Left ventricle myocardium inferior (tissue), 1 donor: ENCODE data around the gene AKAP8. TPM values are rescaled to one million over a fixed set of nuclear protein-coding genes. Genes with fewer than 3 reads are reported as not detected.
A peak's percentile ranks its signal among the peaks of the same experiment; 100 is the strongest.

Experiments used
- DNase-seq: peaks from one replicate; pipeline ENCODE4 v3.0.0-alpha.2; 2020
- H3K27ac ChIP-seq: fragments of 200-600 bp; replicated peaks from 2 replicates; pipeline ENCODE4 v1.8.0; 2021
- H3K27me3 ChIP-seq: fragments of 200-600 bp; 2 replicates; pipeline ENCODE4 v1.8.0; 2021; ENCODE audit warnings: low read depth
- H3K36me3 ChIP-seq: fragments of 200-600 bp; 2 replicates; pipeline ENCODE4 v1.8.0; 2021
- H3K4me1 ChIP-seq: fragments of 200-600 bp; 2 replicates; pipeline ENCODE4 v1.8.0; 2021
- H3K4me3 ChIP-seq: fragments of 200-600 bp; 2 replicates; pipeline ENCODE4 v1.8.0; 2021; ENCODE audit warnings: mild to moderate bottlenecking, moderate library complexity
- H3K9me3 ChIP-seq: fragments of 200-600 bp; replicated peaks from 2 replicates; pipeline ENCODE4 v1.8.0; 2021
- CTCF ChIP-seq: fragments of 200-600 bp; IDR thresholded peaks from 2 replicates; pipeline ENCODE4 v1.8.0; 2021; ENCODE audit warnings: antibody characterized with exemption, mild to moderate bottlenecking, borderline replicate concordance
- intact Hi-C: fragments of 100-400 bp; cut with micrococcal nuclease; formaldehyde crosslinking; loops from one replicate; pipeline ENCODE4 v1.11.0; 2022
- total RNA-seq: library from RNA; stranded (reverse); fragmentation: NEBNext Ultra II Directional; extraction: Animal tissue kit (Norgen Biotek cat#: 25700); gene quantifications from one replicate; pipeline ENCODE4 v1.2.1, GENCODE V29; 2021
- donor health status: DM: no; HTN: yes; CAD: no; lungs with severe emphysema.

Gene AKAP8
- total RNA-seq, 1 donor from 2014 or later: 21.8 TPM

- Histone ChIP-seq H3K9me3 (no peaks in the 10 kb centered on the region), H3K4me3 (no peak overlapping the region), H3K27ac (peak overlapping the region; percentile 80), H3K36me3 (peaks cover 59% of the 10 kb centered on the region), H3K27me3 (no peaks in the 10 kb centered on the region), H3K4me1 (peaks cover 84% of the 10 kb centered on the region)
- no peak for TF ChIP-seq CTCF
- no peak for DNase-seq
- intact Hi-C loops: no loop called here
These were observed 21.8 kb upstream of the AKAP8 start for GRCh38 chr19:15401397-15401710.

GRCh38 chr19:15400521-15401396 lies 21.2 kb upstream of the AKAP8 start:
- Histone ChIP-seq H3K27ac (peak overlapping the region; percentile 80), H3K27me3 (no peaks in the 10 kb centered on the region), H3K4me3 (no peak overlapping the region), H3K36me3 (peaks cover 64% of the 10 kb centered on the region), H3K9me3 (no peaks in the 10 kb centered on the region), H3K4me1 (peaks cover 79% of the 10 kb centered on the region)
- TF ChIP-seq CTCF: no peak
- intact Hi-C loops: no loop called here
- DNase-seq: no peak

- no peak for DNase-seq
- Histone ChIP-seq H3K27ac (no peak overlapping the region), H3K9me3 (no peaks in the 10 kb centered on the region), H3K27me3 (no peaks in the 10 kb centered on the region), H3K4me1 (peaks cover 68% of the 10 kb centered on the region), H3K4me3 (no peak overlapping the region), H3K36me3 (peaks cover 73% of the 10 kb centered on the region)
- no peak for TF ChIP-seq CTCF
- intact Hi-C loops: no loop called here
These were observed 20.0 kb upstream of the AKAP8 start for GRCh38 chr19:15399635-15400034.

GRCh38 chr19:15399234-15399515 lies 19.6 kb upstream of the AKAP8 start:
- Histone ChIP-seq H3K4me3 (no peak overlapping the region), H3K36me3 (peaks cover 78% of the 10 kb centered on the region), H3K9me3 (no peaks in the 10 kb centered on the region), H3K27ac (no peak overlapping the region), H3K27me3 (no peaks in the 10 kb centered on the region), H3K4me1 (peaks cover 64% of the 10 kb centered on the region)
- intact Hi-C loops: no loop called here
- no peak for TF ChIP-seq CTCF
- DNase-seq: no peak

- DNase-seq: no peak
- no peaks in the 10 kb centered on the region for H3K27me3 ChIP-seq
- no peak for TF ChIP-seq CTCF
- intact Hi-C loops: no loop called here
- H3K36me3 ChIP-seq: peaks cover 82% of the 10 kb centered on the region
- H3K4me1 ChIP-seq: peaks cover 59% of the 10 kb centered on the region
- no peak overlapping the region for H3K27ac ChIP-seq
- H3K4me3 ChIP-seq: no peak overlapping the region
- no peaks in the 10 kb centered on the region for H3K9me3 ChIP-seq
These were observed 19.1 kb upstream of the AKAP8 start for GRCh38 chr19:15398501-15399233.
